K562 (cell line): ENCODE data around the gene RAB5B. TPM values are rescaled to one million over a fixed set of nuclear protein-coding genes. Genes with fewer than 3 reads are reported as not detected.
A peak's percentile ranks its signal among the peaks of the same experiment; 100 is the strongest.

Experiments
- FOXK2 ChIP-seq, 2 experiments: fragments of 450-650 bp; IDR thresholded peaks in 1 of 2; conservative IDR thresholded peaks in 1 of 2; 2 replicates each; pipeline ENCODE4 v1.6.1; 2016; ENCODE audit warnings: low read depth in 2 of 2, mild to moderate bottlenecking in 1 of 2
- HDAC8 ChIP-seq: fragments of 450-650 bp; IDR thresholded peaks from 2 replicates; pipeline ENCODE4 v1.6.1; 2016; ENCODE audit warnings: mild to moderate bottlenecking, missing genetic modification characterization, moderate library complexity, missing compliant biosample characterization
- HMG20B ChIP-seq: fragments of 250-450 bp; sonication (Bioruptor Pico); IDR thresholded peaks from 2 replicates; pipeline ENCODE4 v1.5.0; 2021; ENCODE audit warnings: mild to moderate bottlenecking
- MTA3 ChIP-seq: fragments of 450-650 bp; formaldehyde crosslinking; IDR thresholded peaks from 2 replicates; pipeline ENCODE4 v1.6.1; 2017; ENCODE audit warnings: mild to moderate bottlenecking, borderline replicate concordance
- RNF2 ChIP-seq: sonication (generic); IDR thresholded peaks from 2 replicates; pipeline ENCODE4 v1.6.1; 2016
- SREBF2 ChIP-seq: sonication (generic); formaldehyde crosslinking; IDR thresholded peaks from 2 replicates; pipeline ENCODE4 v1.4.0; 2020; ENCODE audit warnings: mild to moderate bottlenecking, missing genetic modification reagents
- U2AF1 ChIP-seq: fragments of 200-400 bp; formaldehyde crosslinking; optimal IDR thresholded peaks from 2 replicates; pipeline ENCODE3; 2017; ENCODE audit warnings: mild to moderate bottlenecking, low read depth, low read length, moderate library complexity
- polyA plus RNA-seq, 8 experiments: library from polyadenylated mRNA; depleted of rRNA in 4 of 8; stranded (reverse) in 5 of 8; unstranded in 3 of 8; fragments of >200 nt; fragmentation: Nextera tagmentation in 2 of 8; fragmentation: Illumina TruSeq in 1 of 8; extraction: Ambion mirVana in 2 of 8; extraction: Trizol in 1 of 8; gene quantifications; 2 replicates each; pipeline versions ENCODE4 v1.2.1 to v1.2.3, GENCODE V29; 2011 to 2014; ENCODE audit warnings: inconsistent platforms in 1 of 8, missing spikeins in 1 of 8
- total RNA-seq, 7 experiments: library from RNA; depleted of rRNA in 6 of 7; stranded (reverse); fragments of >200 nt in 6 of 7; fragmentation: Illumina TruSeq in 2 of 7; extraction: Trizol in 2 of 7; gene quantifications; 2 replicates each; pipeline versions ENCODE4 v1.2.1 to v1.2.3, GENCODE V29; 2011 to 2021; ENCODE audit warnings: low replicate concordance in 1 of 7
- TF ChIP-seq, protein P1 (sequence below): IDR thresholded peaks from 2 replicates; pipeline ENCODE4 v1.6.1; 2012; ENCODE audit warnings: low read depth, low read length, improper control_type of control experiment, borderline replicate concordance
- TF ChIP-seq, protein P2 (sequence below): sonication (generic); formaldehyde crosslinking; IDR thresholded peaks from 2 replicates; pipeline ENCODE4 v1.8.1; 2023; ENCODE audit warnings: missing genetic modification reagents, mild to moderate bottlenecking, borderline replicate concordance
- TF ChIP-seq, protein P3 (sequence below): fragments of 450-650 bp; IDR thresholded peaks from 2 replicates; pipeline ENCODE4 v1.6.1; 2016; ENCODE audit warnings: mild to moderate bottlenecking, moderate library complexity

RAB5B gene
- total and polyA plus RNA-seq, 9 of the 15 experiments (the other 6 are each of a cell fraction or from before 2014, with no cell fraction given), result 6.8 to 73.8 (median 25.2) TPM

DNA sequence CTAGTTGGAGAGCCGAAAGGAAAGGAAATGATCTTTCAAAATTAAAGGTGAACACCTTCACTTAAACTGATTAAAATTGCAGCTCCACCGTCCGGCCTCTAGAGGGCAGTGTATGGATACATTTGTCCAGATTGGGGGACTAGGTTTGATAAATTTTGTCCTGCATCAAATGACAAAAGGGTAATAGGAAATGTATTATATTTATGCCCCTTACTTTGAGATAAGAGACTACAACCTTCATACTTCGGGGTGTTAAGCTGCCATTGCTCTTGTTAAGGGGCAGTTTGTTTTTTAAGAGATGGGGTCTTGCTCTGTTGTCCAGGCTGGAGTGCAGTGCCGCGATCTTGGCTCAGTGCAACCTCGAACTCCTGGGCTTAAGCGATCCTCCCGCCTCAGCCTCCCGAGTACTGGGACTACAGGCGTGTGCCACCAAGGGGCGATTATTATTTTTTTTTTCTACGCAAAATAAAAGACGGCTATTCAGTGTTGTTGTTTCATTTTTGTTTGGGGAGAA, 22.4 kb downstream of the RAB5B start (continued):
- no peak for TF ChIP-seq SREBF2 (CRISPR knock-in tag)
- TF ChIP-seq, protein P1, sequence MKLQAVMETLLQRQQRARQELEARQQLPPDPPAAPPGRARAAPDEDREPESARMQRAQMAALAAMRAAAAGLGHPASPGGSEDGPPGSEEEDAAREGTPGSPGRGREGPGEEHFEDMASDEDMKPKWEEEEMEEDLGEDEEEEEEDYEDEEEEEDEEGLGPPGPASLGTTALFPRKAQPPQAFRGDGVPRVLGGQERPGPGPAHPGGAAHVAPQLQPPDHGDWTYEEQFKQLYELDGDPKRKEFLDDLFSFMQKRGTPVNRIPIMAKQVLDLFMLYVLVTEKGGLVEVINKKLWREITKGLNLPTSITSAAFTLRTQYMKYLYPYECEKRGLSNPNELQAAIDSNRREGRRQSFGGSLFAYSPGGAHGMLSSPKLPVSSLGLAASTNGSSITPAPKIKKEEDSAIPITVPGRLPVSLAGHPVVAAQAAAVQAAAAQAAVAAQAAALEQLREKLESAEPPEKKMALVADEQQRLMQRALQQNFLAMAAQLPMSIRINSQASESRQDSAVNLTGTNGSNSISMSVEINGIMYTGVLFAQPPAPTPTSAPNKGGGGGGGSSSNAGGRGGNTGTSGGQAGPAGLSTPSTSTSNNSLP, result peak; percentile 77; the same call in 1 of the 2 replicates
- no peak for TF ChIP-seq RNF2
- TF ChIP-seq, protein P2, sequence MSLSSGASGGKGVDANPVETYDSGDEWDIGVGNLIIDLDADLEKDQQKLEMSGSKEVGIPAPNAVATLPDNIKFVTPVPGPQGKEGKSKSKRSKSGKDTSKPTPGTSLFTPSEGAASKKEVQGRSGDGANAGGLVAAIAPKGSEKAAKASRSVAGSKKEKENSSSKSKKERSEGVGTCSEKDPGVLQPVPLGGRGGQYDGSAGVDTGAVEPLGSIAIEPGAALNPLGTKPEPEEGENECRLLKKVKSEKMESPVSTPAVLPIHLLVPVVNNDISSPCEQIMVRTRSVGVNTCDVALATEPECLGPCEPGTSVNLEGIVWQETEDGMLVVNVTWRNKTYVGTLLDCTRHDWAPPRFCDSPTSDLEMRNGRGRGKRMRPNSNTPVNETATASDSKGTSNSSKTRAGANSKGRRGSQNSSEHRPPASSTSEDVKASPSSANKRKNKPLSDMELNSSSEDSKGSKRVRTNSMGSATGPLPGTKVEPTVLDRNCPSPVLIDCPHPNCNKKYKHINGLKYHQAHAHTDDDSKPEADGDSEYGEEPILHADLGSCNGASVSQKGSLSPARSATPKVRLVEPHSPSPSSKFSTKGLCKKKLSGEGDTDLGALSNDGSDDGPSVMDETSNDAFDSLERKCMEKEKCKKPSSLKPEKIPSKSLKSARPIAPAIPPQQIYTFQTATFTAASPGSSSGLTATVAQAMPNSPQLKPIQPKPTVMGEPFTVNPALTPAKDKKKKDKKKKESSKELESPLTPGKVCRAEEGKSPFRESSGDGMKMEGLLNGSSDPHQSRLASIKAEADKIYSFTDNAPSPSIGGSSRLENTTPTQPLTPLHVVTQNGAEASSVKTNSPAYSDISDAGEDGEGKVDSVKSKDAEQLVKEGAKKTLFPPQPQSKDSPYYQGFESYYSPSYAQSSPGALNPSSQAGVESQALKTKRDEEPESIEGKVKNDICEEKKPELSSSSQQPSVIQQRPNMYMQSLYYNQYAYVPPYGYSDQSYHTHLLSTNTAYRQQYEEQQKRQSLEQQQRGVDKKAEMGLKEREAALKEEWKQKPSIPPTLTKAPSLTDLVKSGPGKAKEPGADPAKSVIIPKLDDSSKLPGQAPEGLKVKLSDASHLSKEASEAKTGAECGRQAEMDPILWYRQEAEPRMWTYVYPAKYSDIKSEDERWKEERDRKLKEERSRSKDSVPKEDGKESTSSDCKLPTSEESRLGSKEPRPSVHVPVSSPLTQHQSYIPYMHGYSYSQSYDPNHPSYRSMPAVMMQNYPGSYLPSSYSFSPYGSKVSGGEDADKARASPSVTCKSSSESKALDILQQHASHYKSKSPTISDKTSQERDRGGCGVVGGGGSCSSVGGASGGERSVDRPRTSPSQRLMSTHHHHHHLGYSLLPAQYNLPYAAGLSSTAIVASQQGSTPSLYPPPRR (CRISPR knock-in tag), result no peak
- TF ChIP-seq, protein P3, sequence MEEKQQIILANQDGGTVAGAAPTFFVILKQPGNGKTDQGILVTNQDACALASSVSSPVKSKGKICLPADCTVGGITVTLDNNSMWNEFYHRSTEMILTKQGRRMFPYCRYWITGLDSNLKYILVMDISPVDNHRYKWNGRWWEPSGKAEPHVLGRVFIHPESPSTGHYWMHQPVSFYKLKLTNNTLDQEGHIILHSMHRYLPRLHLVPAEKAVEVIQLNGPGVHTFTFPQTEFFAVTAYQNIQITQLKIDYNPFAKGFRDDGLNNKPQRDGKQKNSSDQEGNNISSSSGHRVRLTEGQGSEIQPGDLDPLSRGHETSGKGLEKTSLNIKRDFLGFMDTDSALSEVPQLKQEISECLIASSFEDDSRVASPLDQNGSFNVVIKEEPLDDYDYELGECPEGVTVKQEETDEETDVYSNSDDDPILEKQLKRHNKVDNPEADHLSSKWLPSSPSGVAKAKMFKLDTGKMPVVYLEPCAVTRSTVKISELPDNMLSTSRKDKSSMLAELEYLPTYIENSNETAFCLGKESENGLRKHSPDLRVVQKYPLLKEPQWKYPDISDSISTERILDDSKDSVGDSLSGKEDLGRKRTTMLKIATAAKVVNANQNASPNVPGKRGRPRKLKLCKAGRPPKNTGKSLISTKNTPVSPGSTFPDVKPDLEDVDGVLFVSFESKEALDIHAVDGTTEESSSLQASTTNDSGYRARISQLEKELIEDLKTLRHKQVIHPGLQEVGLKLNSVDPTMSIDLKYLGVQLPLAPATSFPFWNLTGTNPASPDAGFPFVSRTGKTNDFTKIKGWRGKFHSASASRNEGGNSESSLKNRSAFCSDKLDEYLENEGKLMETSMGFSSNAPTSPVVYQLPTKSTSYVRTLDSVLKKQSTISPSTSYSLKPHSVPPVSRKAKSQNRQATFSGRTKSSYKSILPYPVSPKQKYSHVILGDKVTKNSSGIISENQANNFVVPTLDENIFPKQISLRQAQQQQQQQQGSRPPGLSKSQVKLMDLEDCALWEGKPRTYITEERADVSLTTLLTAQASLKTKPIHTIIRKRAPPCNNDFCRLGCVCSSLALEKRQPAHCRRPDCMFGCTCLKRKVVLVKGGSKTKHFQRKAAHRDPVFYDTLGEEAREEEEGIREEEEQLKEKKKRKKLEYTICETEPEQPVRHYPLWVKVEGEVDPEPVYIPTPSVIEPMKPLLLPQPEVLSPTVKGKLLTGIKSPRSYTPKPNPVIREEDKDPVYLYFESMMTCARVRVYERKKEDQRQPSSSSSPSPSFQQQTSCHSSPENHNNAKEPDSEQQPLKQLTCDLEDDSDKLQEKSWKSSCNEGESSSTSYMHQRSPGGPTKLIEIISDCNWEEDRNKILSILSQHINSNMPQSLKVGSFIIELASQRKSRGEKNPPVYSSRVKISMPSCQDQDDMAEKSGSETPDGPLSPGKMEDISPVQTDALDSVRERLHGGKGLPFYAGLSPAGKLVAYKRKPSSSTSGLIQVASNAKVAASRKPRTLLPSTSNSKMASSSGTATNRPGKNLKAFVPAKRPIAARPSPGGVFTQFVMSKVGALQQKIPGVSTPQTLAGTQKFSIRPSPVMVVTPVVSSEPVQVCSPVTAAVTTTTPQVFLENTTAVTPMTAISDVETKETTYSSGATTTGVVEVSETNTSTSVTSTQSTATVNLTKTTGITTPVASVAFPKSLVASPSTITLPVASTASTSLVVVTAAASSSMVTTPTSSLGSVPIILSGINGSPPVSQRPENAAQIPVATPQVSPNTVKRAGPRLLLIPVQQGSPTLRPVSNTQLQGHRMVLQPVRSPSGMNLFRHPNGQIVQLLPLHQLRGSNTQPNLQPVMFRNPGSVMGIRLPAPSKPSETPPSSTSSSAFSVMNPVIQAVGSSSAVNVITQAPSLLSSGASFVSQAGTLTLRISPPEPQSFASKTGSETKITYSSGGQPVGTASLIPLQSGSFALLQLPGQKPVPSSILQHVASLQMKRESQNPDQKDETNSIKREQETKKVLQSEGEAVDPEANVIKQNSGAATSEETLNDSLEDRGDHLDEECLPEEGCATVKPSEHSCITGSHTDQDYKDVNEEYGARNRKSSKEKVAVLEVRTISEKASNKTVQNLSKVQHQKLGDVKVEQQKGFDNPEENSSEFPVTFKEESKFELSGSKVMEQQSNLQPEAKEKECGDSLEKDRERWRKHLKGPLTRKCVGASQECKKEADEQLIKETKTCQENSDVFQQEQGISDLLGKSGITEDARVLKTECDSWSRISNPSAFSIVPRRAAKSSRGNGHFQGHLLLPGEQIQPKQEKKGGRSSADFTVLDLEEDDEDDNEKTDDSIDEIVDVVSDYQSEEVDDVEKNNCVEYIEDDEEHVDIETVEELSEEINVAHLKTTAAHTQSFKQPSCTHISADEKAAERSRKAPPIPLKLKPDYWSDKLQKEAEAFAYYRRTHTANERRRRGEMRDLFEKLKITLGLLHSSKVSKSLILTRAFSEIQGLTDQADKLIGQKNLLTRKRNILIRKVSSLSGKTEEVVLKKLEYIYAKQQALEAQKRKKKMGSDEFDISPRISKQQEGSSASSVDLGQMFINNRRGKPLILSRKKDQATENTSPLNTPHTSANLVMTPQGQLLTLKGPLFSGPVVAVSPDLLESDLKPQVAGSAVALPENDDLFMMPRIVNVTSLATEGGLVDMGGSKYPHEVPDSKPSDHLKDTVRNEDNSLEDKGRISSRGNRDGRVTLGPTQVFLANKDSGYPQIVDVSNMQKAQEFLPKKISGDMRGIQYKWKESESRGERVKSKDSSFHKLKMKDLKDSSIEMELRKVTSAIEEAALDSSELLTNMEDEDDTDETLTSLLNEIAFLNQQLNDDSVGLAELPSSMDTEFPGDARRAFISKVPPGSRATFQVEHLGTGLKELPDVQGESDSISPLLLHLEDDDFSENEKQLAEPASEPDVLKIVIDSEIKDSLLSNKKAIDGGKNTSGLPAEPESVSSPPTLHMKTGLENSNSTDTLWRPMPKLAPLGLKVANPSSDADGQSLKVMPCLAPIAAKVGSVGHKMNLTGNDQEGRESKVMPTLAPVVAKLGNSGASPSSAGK, result no peak
- TF ChIP-seq MTA3, result peak; percentile 44
- TF ChIP-seq HDAC8 (tag), result no peak
- TF ChIP-seq FOXK2 (conservative IDR thresholded peaks at IDR 0.05 in 1 of 2, IDR thresholded peaks at IDR 0.05 in 1 of 2; ENCODE audit: low read depth in 2 of 2), result no peak
- no peak for TF ChIP-seq HMG20B
- no peak for TF ChIP-seq U2AF1
